ENCODE data around the gene ADSL. TPM values are rescaled to one million over a fixed set of nuclear protein-coding genes. Genes with fewer than 3 reads are reported as not detected.

ADSL gene
- total and polyA plus RNA-seq, 9 of the 15 experiments (the other 6 are each of a cell fraction or from before 2014, with no cell fraction given), result 112 to 322 (median 146) TPM

DNA sequence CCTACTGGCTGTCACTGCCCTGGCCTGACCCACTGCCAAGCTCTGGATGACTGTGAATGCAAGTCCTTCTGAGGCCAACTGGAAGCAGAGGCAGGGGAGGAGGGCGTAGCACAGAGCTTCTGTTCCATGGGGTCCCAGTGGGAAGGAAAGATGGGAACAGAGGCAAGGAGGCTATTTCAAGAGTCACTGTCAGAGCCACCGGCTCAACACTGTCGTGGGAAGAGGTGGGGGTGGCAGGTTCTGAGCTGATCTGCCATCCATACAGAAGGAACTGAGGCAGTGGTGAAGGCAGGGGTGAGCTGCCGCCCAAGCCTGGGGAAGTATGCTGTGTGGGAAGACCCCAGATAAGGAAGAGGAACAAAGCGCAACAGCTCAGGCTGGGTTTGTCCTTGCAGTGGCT is 78.8 kb downstream of the ADSL start:
- H3K79me2 ChIP-seq (ENCODE audit: control insufficient read depth, insufficient read depth, low read length), result no peaks in the 10 kb centered on the region
- BruUV-seq (replicated peaks), result no TSS peak
- FAIRE-seq, result no peak
- in situ Hi-C loops (cut with MboI), result no loop called here
- no peak overlapping the region for H3K4me2 ChIP-seq (ENCODE audit: insufficient read depth, low read length)
- WGBS (ENCODE audit: insufficient coverage, low coverage, missing lambda C conversion rate), result 71% methylated on average over 3 of the region's 5 CpGs
- TF ChIP-seq FOXA1 (IDR thresholded peaks at IDR 0.05; ENCODE audit: borderline replicate concordance) (no peak), ZBTB1 (CRISPR knock-in tag; IDR thresholded peaks at IDR 0.05; ENCODE audit: borderline replicate concordance, low read depth) (no peak), NR4A1 (CRISPR knock-in tag; IDR thresholded peaks at IDR 0.05) (no peak), NR4A1 (tag; IDR thresholded peaks at IDR 0.05) (no peak), ZNF707 (CRISPR knock-in tag; conservative IDR thresholded peaks at IDR 0.05) (no peak)
- TF ChIP-seq, protein P1, sequence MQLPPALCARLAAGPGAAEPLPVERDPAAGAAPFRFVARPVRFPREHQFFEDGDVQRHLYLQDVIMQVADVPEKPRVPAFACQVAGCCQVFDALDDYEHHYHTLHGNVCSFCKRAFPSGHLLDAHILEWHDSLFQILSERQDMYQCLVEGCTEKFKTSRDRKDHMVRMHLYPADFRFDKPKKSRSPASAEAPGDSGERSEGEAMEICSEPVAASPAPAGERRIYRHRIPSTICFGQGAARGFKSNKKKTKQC (CRISPR knock-in tag; IDR thresholded peaks at IDR 0.05), result no peak
- TF ChIP-seq, protein P2, sequence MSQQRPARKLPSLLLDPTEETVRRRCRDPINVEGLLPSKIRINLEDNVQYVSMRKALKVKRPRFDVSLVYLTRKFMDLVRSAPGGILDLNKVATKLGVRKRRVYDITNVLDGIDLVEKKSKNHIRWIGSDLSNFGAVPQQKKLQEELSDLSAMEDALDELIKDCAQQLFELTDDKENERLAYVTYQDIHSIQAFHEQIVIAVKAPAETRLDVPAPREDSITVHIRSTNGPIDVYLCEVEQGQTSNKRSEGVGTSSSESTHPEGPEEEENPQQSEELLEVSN (IDR thresholded peaks at IDR 0.05; ENCODE audit: borderline replicate concordance in 1 of 2, extremely low read depth in 1 of 2, insufficient read depth in 1 of 2, insufficient read length in 1 of 2, low read depth in 1 of 2, low read length in 1 of 2, poor library complexity in 1 of 2, severe bottlenecking in 1 of 2), result no peak
- POLR2A ChIA-PET, result interaction anchor here (1.6 kb wide), 1 partner anchor 226 kb away, joined by 6 read pairs; no protein-coding TSS in a partner anchor
- peaks cover 42% of the 10 kb centered on the region; the same call in 2 of the 3 replicates for H3K36me3 ChIP-seq (ENCODE audit: control insufficient read depth, insufficient read depth, low read length)
- DNase-seq (ENCODE audit: extremely low read depth in 1 of 4, low spot score in 3 of 4), result no peak
- CTCF ChIA-PET (ENCODE audit: low intra/inter-chr PET ratio), result no interaction called here
- H4K20me1 ChIP-seq (replicated peaks; ENCODE audit: control insufficient read depth, insufficient read depth, low read length), result no peaks in the 10 kb centered on the region; the same call in 1 of the 2 replicates
- H3K27ac ChIP-seq (ENCODE audit: extremely low read depth, low read depth, low read length), result no peak overlapping the region
- no peak overlapping the region for H3K4me3 ChIP-seq
- H3K9me1 ChIP-seq (ENCODE audit: control insufficient read depth, insufficient read depth, low read length), result no peaks in the 10 kb centered on the region
- no peaks in the 10 kb centered on the region for H3K27me3 ChIP-seq (ENCODE audit: control insufficient read depth in 2 of 2, insufficient read depth in 2 of 2, low read length in 2 of 2)
- H3K9ac ChIP-seq (ENCODE audit: insufficient read depth in 1 of 2, low read depth in 2 of 2, low read length in 2 of 2), result peak overlapping the region in 1 of 2 experiments; percentile 26; a peak in 1 of 4 replicates
- H3K4me1 ChIP-seq (replicated peaks in 1 of 2; ENCODE audit: control insufficient read depth in 2 of 2, insufficient read depth in 2 of 2, low read length in 2 of 2), result peaks cover 0 to 6% of the 10 kb centered on the region in 2 experiments; a peak in 2 of 5 replicates
- H3K9me3 ChIP-seq (replicated peaks; ENCODE audit: control insufficient read depth, insufficient read depth, low read depth, low read length), result no peaks in the 10 kb centered on the region
- no peak for ATAC-seq
- H2AFZ ChIP-seq (ENCODE audit: low read depth, low read length), result no peak overlapping the region
- intact Hi-C loops (cut with micrococcal nuclease), result no loop called here

Measured in K562 (cell line).